B cell (primary cell): Measurements from ENCODE around the gene RIC8B. TPM values are rescaled to one million over a fixed set of nuclear protein-coding genes. Genes with fewer than 3 reads are reported as not detected.

Source experiments
- ATAC-seq: fragments of 200-7000 bp; cut with Tn5 transposase; one replicate; pipeline ENCODE4 v1.10.0; 2021; ENCODE audit warnings: low read depth, mild to moderate bottlenecking, moderate number of reproducible peaks, moderate library complexity
- CTCF ChIA-PET: fragments of 350-600 bp; sonication (Branson Sonifier 250); formaldehyde crosslinking; loops from one replicate; lab custom pipeline; 2021; ENCODE audit warnings: antibody characterized with exemption, inconsistent platforms; lab: Charles Lee
- POLR2A ChIA-PET: fragments of 350-600 bp; sonication (Branson Sonifier 250); formaldehyde crosslinking; loops from one replicate; lab custom pipeline; 2021; ENCODE audit warnings: antibody characterized with exemption; lab: Charles Lee
- DNase-seq: peaks from one replicate; pipeline ENCODE4 v3.0.0; 2013
- H2AFZ ChIP-seq: 2 replicates; pipeline ENCODE4 v1.6.1; 2012; ENCODE audit warnings: mild to moderate bottlenecking, low read depth, low read length; ENCODE audit not compliant: insufficient read depth, poor library complexity, severe bottlenecking
- H3K27ac ChIP-seq, 2 donors: 1 replicate in 1 of 2; 2 replicates in 1 of 2; pipeline ENCODE4 v1.5.1; 2012 to 2013; ENCODE audit warnings: low read length in 2 of 2, mild to moderate bottlenecking in 2 of 2, moderate library complexity in 1 of 2
- H3K27me3 ChIP-seq, 4 experiments: fragments of 200-600 bp in 1 of 4; sonication (generic) in 1 of 4; replicated peaks in 1 of 4; 1 replicate in 2 of 4; 2 replicates in 2 of 4; pipeline versions ENCODE4 v1.6.1 to v1.7.0; 2013 to 2016; ENCODE audit warnings: low read length in 3 of 4, mild to moderate bottlenecking in 2 of 4, mixed read lengths in 1 of 4, moderate library complexity in 1 of 4; ENCODE audit not compliant: insufficient read depth in 4 of 4, control insufficient read depth in 3 of 4; ENCODE audit errors: control extremely low read depth in 1 of 4
- H3K36me3 ChIP-seq, 2 experiments: replicated peaks in 1 of 2; 1 replicate in 1 of 2; 2 replicates in 1 of 2; pipeline versions ENCODE4 v1.6.1 to v1.7.1; 2013; ENCODE audit warnings: low read length in 1 of 2; ENCODE audit not compliant: insufficient read depth in 2 of 2, control insufficient read depth in 1 of 2; ENCODE audit errors: control extremely low read depth in 1 of 2, extremely low read depth in 1 of 2
- H3K4me1 ChIP-seq, 2 donors: fragments of 200-600 bp in 1 of 2; sonication (generic) in 1 of 2; 1 replicate in 1 of 2; 2 replicates in 1 of 2; pipeline versions ENCODE4 v1.5.1 to v1.6.1; 2013 to 2017; ENCODE audit warnings: low read length in 2 of 2; ENCODE audit not compliant: control insufficient read depth in 2 of 2, insufficient read depth in 2 of 2
- H3K4me2 ChIP-seq: replicated peaks from 2 replicates; pipeline ENCODE3; 2012; ENCODE audit warnings: mild to moderate bottlenecking, low read depth, low read length; ENCODE audit not compliant: poor library complexity, severe bottlenecking
- H3K4me3 ChIP-seq, 5 experiments: fragments of 200-600 bp in 1 of 5; sonication (generic) in 1 of 5; 1 replicate in 3 of 5; 2 replicates in 2 of 5; pipeline versions ENCODE4 v1.5.1 to v1.7.0; 2011 to 2016; ENCODE audit warnings: low read length in 4 of 5, mild to moderate bottlenecking in 4 of 5, low read depth in 2 of 5, control low read depth in 1 of 5, moderate library complexity in 1 of 5; ENCODE audit not compliant: insufficient read depth in 1 of 5; ENCODE audit errors: control extremely low read depth in 1 of 5, extremely low read depth in 1 of 5
- H3K79me2 ChIP-seq: fragments of 200-600 bp; sonication (generic); one replicate; pipeline ENCODE4 v1.6.0; 2016; ENCODE audit warnings: low read length; ENCODE audit not compliant: control insufficient read depth, insufficient read depth
- H3K9ac ChIP-seq: fragments of 200-600 bp; sonication (generic); 2 replicates; pipeline ENCODE4 v1.6.1; 2017; ENCODE audit warnings: mild to moderate bottlenecking, low read length, moderate library complexity
- H3K9me3 ChIP-seq, 3 donors: one replicate each; pipeline versions ENCODE4 v1.6.1 to v1.7.1; 2013; ENCODE audit warnings: low read length in 2 of 3; ENCODE audit not compliant: control insufficient read depth in 2 of 3, insufficient read depth in 1 of 3; ENCODE audit errors: control extremely low read depth in 1 of 3
- H4K20me1 ChIP-seq: 2 replicates; pipeline ENCODE4 v1.6.0; 2012; ENCODE audit warnings: mild to moderate bottlenecking, low read length; ENCODE audit not compliant: insufficient read depth, control insufficient read depth, poor library complexity, severe bottlenecking
- H3K27ac Mint-ChIP-seq: one replicate; pipeline ENCODE4 v1.8.0; 2021; ENCODE audit warnings: mixed read lengths
- H3K27me3 Mint-ChIP-seq: one replicate; pipeline ENCODE4 v1.8.0; 2021; ENCODE audit warnings: mixed read lengths
- H3K4me1 Mint-ChIP-seq: one replicate; pipeline ENCODE4 v1.8.0; 2021; ENCODE audit warnings: mixed read lengths
- H3K4me3 Mint-ChIP-seq: one replicate; pipeline ENCODE4 v1.8.0; 2021; ENCODE audit warnings: mixed read lengths
- H3K9me3 Mint-ChIP-seq: one replicate; pipeline ENCODE4 v1.8.0; 2022; ENCODE audit warnings: mixed read lengths; ENCODE audit not compliant: insufficient read depth
- CTCF ChIP-seq: fragments of 200-600 bp; IDR thresholded peaks from one replicate; pipeline ENCODE4 v1.8.0; 2022; ENCODE audit warnings: antibody characterized with exemption, mild to moderate bottlenecking
- EZH2 ChIP-seq: IDR thresholded peaks from 2 replicates; pipeline ENCODE4 v1.6.1; 2012; ENCODE audit warnings: borderline replicate concordance, low read depth, mild to moderate bottlenecking, moderate library complexity, low read length; ENCODE audit not compliant: insufficient read depth, poor library complexity, severe bottlenecking
- WGBS: methylation state at CpG from one replicate; pipeline ENCODE4 v1.1.5; 2013; ENCODE audit warnings: missing lambda C conversion rate; ENCODE audit not compliant: insufficient coverage; 5-methylcytosine and 5-hydroxymethylcytosine counted together
- intact Hi-C: fragments of 100-400 bp; cut with micrococcal nuclease; formaldehyde crosslinking; loops from one replicate; pipeline ENCODE4 v1.10.0; 2022
- polyA plus RNA-seq: library from polyadenylated mRNA; depleted of rRNA; stranded (reverse); fragments of >200 nt; gene quantifications from 2 replicates; pipeline ENCODE4 v1.2.3, GENCODE V29; 2012
- total RNA-seq, 2 donors: library from RNA; stranded (reverse); fragments of 120-200 nt in 1 of 2; gene quantifications; 1 replicate in 1 of 2; 2 replicates in 1 of 2; pipeline versions ENCODE4 v1.2.3 to v1.2.4, GENCODE V29; 2013 to 2022

The RIC8B gene
- total and polyA plus RNA-seq, 2 donors (not counting 1 experiment from before 2014, with no cell fraction given), result 3.0 to 14.8 TPM

DNA sequence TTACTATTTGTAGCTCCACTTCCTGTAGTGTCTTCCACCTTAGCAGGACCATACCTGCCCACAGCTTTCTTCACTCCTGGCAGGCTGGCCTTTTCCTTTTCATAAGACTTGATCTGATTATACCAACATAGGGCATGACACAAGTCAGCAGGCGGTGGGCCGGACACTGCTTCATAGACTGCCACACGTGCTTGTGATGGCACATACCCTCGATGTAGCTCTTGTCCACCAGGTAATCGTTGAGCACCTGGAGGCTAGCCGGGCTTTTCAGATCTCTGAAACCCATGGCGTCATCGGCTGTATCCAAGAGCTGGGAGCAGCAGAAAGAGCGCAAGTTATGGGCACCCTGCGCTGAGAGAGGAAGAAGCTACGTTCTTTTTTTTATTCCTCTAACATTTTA, 127.6 kb downstream of the RIC8B start:
- Mint-ChIP-seq H3K4me3 (no peak overlapping the region), H3K27me3 (peaks cover 83% of the 10 kb centered on the region), H3K4me1 (peaks cover 2% of the 10 kb centered on the region), H3K27ac (no peak overlapping the region), H3K9me3 (no peaks in the 10 kb centered on the region)
- H4K20me1 ChIP-seq, result no peaks in the 10 kb centered on the region
- peaks cover 8 to 85% (median 76%) of the 10 kb centered on the region in 4 experiments for H3K27me3 ChIP-seq
- H2AFZ ChIP-seq, result no peak overlapping the region
- H3K9ac ChIP-seq, result no peak overlapping the region
- intact Hi-C loops, result no loop called here
- H3K79me2 ChIP-seq, result no peaks in the 10 kb centered on the region
- ATAC-seq, result no peak
- POLR2A ChIA-PET, result no interaction called here
- 80% methylated on average over 10 of the region's 11 CpGs for WGBS
- TF ChIP-seq CTCF (no peak), EZH2 (no peak)
- no peak for DNase-seq
- no peak overlapping the region for H3K4me2 ChIP-seq
- H3K36me3 ChIP-seq, result no peaks in the 10 kb centered on the region
- peaks cover 0 to 13% (median 2%) of the 10 kb centered on the region in 3 donors for H3K9me3 ChIP-seq
- CTCF ChIA-PET, result interaction anchor here (0.8 to 1.8 kb wide), 3 partner anchors 12 to 203 kb away, joined by 3 to 10 read pairs (median 3); no protein-coding TSS in a partner anchor
- H3K4me1 ChIP-seq, result peaks cover 4 to 10% of the 10 kb centered on the region in 2 donors
- H3K27ac ChIP-seq, result no peak overlapping the region
- H3K4me3 ChIP-seq, result no peak overlapping the region

GRCh38 chr12:106903241-106903945, 128.9 kb downstream of the RIC8B start:
- Mint-ChIP-seq H3K27ac (no peak overlapping the region), H3K4me3 (no peak overlapping the region), H3K9me3 (no peaks in the 10 kb centered on the region), H3K4me1 (peaks cover 5% of the 10 kb centered on the region), H3K27me3 (peaks cover 81% of the 10 kb centered on the region)
- Histone ChIP-seq H4K20me1 (peaks cover 8% of the 10 kb centered on the region), H3K27ac (no peak overlapping the region), H3K36me3 (no peaks in the 10 kb centered on the region), H3K9ac (peak overlapping the region; percentile 3), H3K4me3 (no peak overlapping the region), H2AFZ (no peak overlapping the region), H3K27me3 (peaks cover 8 to 87% (median 76%) of the 10 kb centered on the region in 4 experiments), H3K4me2 (peak overlapping the region; percentile 46), H3K79me2 (no peaks in the 10 kb centered on the region), H3K4me1 (peaks cover 4 to 20% of the 10 kb centered on the region in 2 donors), H3K9me3 (peaks cover 0 to 19% (median 2%) of the 10 kb centered on the region in 3 donors)
- intact Hi-C loops, result no loop called here
- ATAC-seq (peak; percentile 62), DNase-seq (peak; percentile 44)
- WGBS, result 12% methylated on average over 23 of the region's 28 CpGs
- TF ChIP-seq CTCF (no peak), EZH2 (no peak)
- POLR2A ChIA-PET, result interaction anchor here (0.5 kb wide), 1 partner anchor 52 kb away, joined by 4 read pairs; no protein-coding TSS in a partner anchor
- CTCF ChIA-PET, result interaction anchor here (1.6 to 1.8 kb wide), 2 partner anchors 13 to 15 kb away, joined by 3 to 10 read pairs; no protein-coding TSS in a partner anchor
